Neural progenitor cell (in vitro differentiated cells): ENCODE data around the gene ABCC3. TPM values are rescaled to one million over a fixed set of nuclear protein-coding genes. Genes with fewer than 3 reads are reported as not detected.

Experiments
- DNase-seq: peaks from one replicate; pipeline ENCODE4 v3.0.0-alpha.2; 2016; ENCODE audit warnings: low spot score
- H2AFZ ChIP-seq: fragments of 200-600 bp; sonication (generic); replicated peaks from 2 replicates; pipeline ENCODE4 v1.6.1; 2016; ENCODE audit warnings: antibody characterized with exemption
- H3F3A ChIP-seq: fragments of 200-600 bp; sonication (generic); 2 replicates; pipeline ENCODE4 v1.6.1; 2016; ENCODE audit warnings: antibody characterized with exemption, low read depth
- H3K27ac ChIP-seq: fragments of 200-600 bp; sonication (generic); 2 replicates; pipeline ENCODE4 v1.5.1; 2016; ENCODE audit warnings: mild to moderate bottlenecking
- H3K27me3 ChIP-seq: fragments of 200-600 bp; sonication (generic); 2 replicates; pipeline ENCODE4 v1.6.1; 2016; ENCODE audit warnings: mild to moderate bottlenecking, moderate library complexity
- H3K36me3 ChIP-seq: fragments of 200-600 bp; sonication (generic); 2 replicates; pipeline ENCODE4 v1.5.1; 2016
- H3K4me1 ChIP-seq: fragments of 200-600 bp; sonication (generic); 2 replicates; pipeline ENCODE4 v1.6.1; 2016; ENCODE audit warnings: mixed run types
- H3K4me2 ChIP-seq: fragments of 200-600 bp; sonication (generic); 2 replicates; pipeline ENCODE4 v1.6.1; 2016
- H3K4me3 ChIP-seq: fragments of 200-600 bp; sonication (generic); 2 replicates; pipeline ENCODE4 v1.5.1; 2016
- H3K79me2 ChIP-seq: fragments of 200-600 bp; sonication (generic); 2 replicates; pipeline ENCODE4 v1.6.1; 2016; ENCODE audit warnings: low read depth
- H3K9ac ChIP-seq: fragments of 200-600 bp; sonication (generic); 2 replicates; pipeline ENCODE4 v1.6.1; 2016
- H3K9me3 ChIP-seq: fragments of 200-600 bp; sonication (generic); 2 replicates; pipeline ENCODE4 v1.5.1; 2016; ENCODE audit warnings: low read depth
- H4K20me1 ChIP-seq: fragments of 200-600 bp; sonication (generic); 2 replicates; pipeline ENCODE4 v1.6.1; 2016; ENCODE audit warnings: low read depth
- H3K27ac Mint-ChIP-seq: 3 replicates; pipeline ENCODE4 v1.8.0; 2021; ENCODE audit warnings: mixed read lengths
- H3K27me3 Mint-ChIP-seq: 2 replicates; pipeline ENCODE4 v1.8.0; 2022; ENCODE audit warnings: low read depth, mild to moderate bottlenecking, inconsistent platforms, moderate library complexity, mixed read lengths; ENCODE audit not compliant: insufficient read depth
- H3K36me3 Mint-ChIP-seq: 3 replicates; pipeline ENCODE4 v1.8.0; 2021; ENCODE audit warnings: mixed read lengths
- H3K4me1 Mint-ChIP-seq: 3 replicates; pipeline ENCODE4 v1.8.0; 2021; ENCODE audit warnings: mixed read lengths
- H3K4me3 Mint-ChIP-seq: 3 replicates; pipeline ENCODE4 v1.8.0; 2021; ENCODE audit warnings: mild to moderate bottlenecking, moderate library complexity, mixed read lengths
- H3K9me3 Mint-ChIP-seq: 3 replicates; pipeline ENCODE4 v1.8.0; 2020; ENCODE audit warnings: mixed read lengths
- CTCF ChIP-seq: fragments of 200-600 bp; sonication (generic); IDR thresholded peaks from 2 replicates; pipeline ENCODE4 v1.5.1; 2017; ENCODE audit warnings: antibody characterized with exemption, mild to moderate bottlenecking
- EZH2 ChIP-seq: fragments of 200-600 bp; sonication (generic); IDR thresholded peaks from 2 replicates; pipeline ENCODE4 v1.6.1; 2017; ENCODE audit warnings: antibody characterized with exemption, mild to moderate bottlenecking, moderate library complexity
- EZH2phosphoT487 ChIP-seq: fragments of 200-600 bp; sonication (generic); IDR thresholded peaks from 2 replicates; pipeline ENCODE4 v1.6.1; 2017; ENCODE audit warnings: antibody characterized with exemption
- total RNA-seq: library from RNA; depleted of rRNA; stranded (reverse); fragments of >200 nt; gene quantifications from 2 replicates; pipeline ENCODE4 v1.2.3, GENCODE V29; 2015; ENCODE audit warnings: low replicate concordance

The ABCC3 gene
- total RNA-seq, 1 donor from 2014 or later: not detected

GRCh38 chr17:50656509-50656908, 21.8 kb downstream of the ABCC3 start:
- Mint-ChIP-seq H3K36me3 (no peaks in the 10 kb centered on the region), H3K27ac (peak overlapping the region; percentile 46), H3K27me3 (peaks cover 7% of the 10 kb centered on the region), H3K9me3 (no peaks in the 10 kb centered on the region), H3K4me3 (no peak overlapping the region), H3K4me1 (peaks cover 6% of the 10 kb centered on the region)
- H2AFZ ChIP-seq: no peak overlapping the region
- no peaks in the 10 kb centered on the region for H3F3A ChIP-seq
- H3K27ac ChIP-seq: no peak overlapping the region
- H3K9me3 ChIP-seq: no peaks in the 10 kb centered on the region
- DNase-seq: no peak
- no peak overlapping the region for H3K4me3 ChIP-seq
- no peak overlapping the region for H3K4me2 ChIP-seq
- no peaks in the 10 kb centered on the region for H4K20me1 ChIP-seq
- H3K4me1 ChIP-seq: peaks cover under 1% of the 10 kb centered on the region
- no peaks in the 10 kb centered on the region for H3K27me3 ChIP-seq
- H3K79me2 ChIP-seq: no peaks in the 10 kb centered on the region
- no peaks in the 10 kb centered on the region for H3K36me3 ChIP-seq
- TF ChIP-seq CTCF (no peak), EZH2 (no peak), EZH2phosphoT487 (no peak)
- H3K9ac ChIP-seq: no peak overlapping the region

GRCh38 chr17:50657054-50657453, 22.4 kb downstream of the ABCC3 start:
- H4K20me1 ChIP-seq: no peaks in the 10 kb centered on the region
- H3K4me3 ChIP-seq: no peak overlapping the region
- no peak overlapping the region for H3K9ac ChIP-seq
- H3K79me2 ChIP-seq: no peaks in the 10 kb centered on the region
- no peaks in the 10 kb centered on the region for H3K9me3 ChIP-seq
- TF ChIP-seq EZH2: no peak
- TF ChIP-seq CTCF: no peak
- TF ChIP-seq EZH2phosphoT487: no peak
- Mint-ChIP-seq H3K36me3 (no peaks in the 10 kb centered on the region), H3K4me1 (peaks cover 12% of the 10 kb centered on the region), H3K4me3 (no peak overlapping the region), H3K27me3 (peaks cover 7% of the 10 kb centered on the region), H3K27ac (no peak overlapping the region), H3K9me3 (no peaks in the 10 kb centered on the region)
- H2AFZ ChIP-seq: no peak overlapping the region
- H3K36me3 ChIP-seq: no peaks in the 10 kb centered on the region
- no peaks in the 10 kb centered on the region for H3K27me3 ChIP-seq
- DNase-seq: no peak
- no peak overlapping the region for H3K4me2 ChIP-seq
- H3K4me1 ChIP-seq: peaks cover 3% of the 10 kb centered on the region
- no peaks in the 10 kb centered on the region for H3F3A ChIP-seq
- H3K27ac ChIP-seq: no peak overlapping the region

GRCh38 chr17:50657627-50658026, 22.9 kb downstream of the ABCC3 start:
- Histone ChIP-seq H3K9me3 (no peaks in the 10 kb centered on the region), H2AFZ (no peak overlapping the region), H3F3A (no peaks in the 10 kb centered on the region), H4K20me1 (no peaks in the 10 kb centered on the region), H3K4me3 (no peak overlapping the region), H3K27ac (no peak overlapping the region), H3K4me2 (no peak overlapping the region), H3K36me3 (no peaks in the 10 kb centered on the region), H3K79me2 (no peaks in the 10 kb centered on the region), H3K4me1 (peaks cover 3% of the 10 kb centered on the region), H3K9ac (no peak overlapping the region), H3K27me3 (no peaks in the 10 kb centered on the region)
- H3K4me3 Mint-ChIP-seq: no peak overlapping the region
- TF ChIP-seq CTCF: no peak
- no peak for TF ChIP-seq EZH2
- no peak for TF ChIP-seq EZH2phosphoT487
- H3K36me3 Mint-ChIP-seq: no peaks in the 10 kb centered on the region
- no peak overlapping the region for H3K27ac Mint-ChIP-seq
- peaks cover 14% of the 10 kb centered on the region for H3K4me1 Mint-ChIP-seq
- H3K9me3 Mint-ChIP-seq: no peaks in the 10 kb centered on the region
- DNase-seq: no peak
- peaks cover 7% of the 10 kb centered on the region for H3K27me3 Mint-ChIP-seq
